ENCODE measurements around the gene VPS50.

- TF ChIP-seq CTCF (IDR thresholded peaks at IDR 0.05; ENCODE audit: low read depth, low read length) (no peak), MYC (IDR thresholded peaks at IDR 0.05; ENCODE audit: low read depth, low read length) (no peak), POLR2A (IDR thresholded peaks at IDR 0.05; ENCODE audit: extremely low read depth, insufficient read length) (no peak)
Observed at GRCh38 chr7:93298671-93299070, 66.5 kb downstream of the VPS50 start.

Measured in NB4 (cell line).